ENCODE data around the gene ENTPD6. TPM values are rescaled to one million over a fixed set of nuclear protein-coding genes. Genes with fewer than 3 reads are reported as not detected.

The ENTPD6 gene
- total and polyA plus RNA-seq, 4 experiments from 2014 or later, result 42.1 to 94.3 (median 68.0) TPM

- H3K36me3 Mint-ChIP-seq, result peaks cover 0 to 25% of the 10 kb centered on the region in 2 donors
- H3K4me3 Mint-ChIP-seq, result no peak overlapping the region
- Histone ChIP-seq H3K9me3 (ENCODE audit: control insufficient read depth in 1 of 2, low read length in 2 of 2) (no peaks in the 10 kb centered on the region), H3K27me3 (ENCODE audit: insufficient read depth, low read length) (no peaks in the 10 kb centered on the region), H3K27ac (ENCODE audit: low read depth, low read length) (no peak overlapping the region), H3K4me1 (ENCODE audit: insufficient read depth, low read length) (no peaks in the 10 kb centered on the region), H3K4me3 (ENCODE audit: low read length in 2 of 2) (no peak overlapping the region), H3K36me3 (ENCODE audit: insufficient read depth, low read length) (no peaks in the 10 kb centered on the region)
- H3K27ac Mint-ChIP-seq, result peak overlapping the region in 2 of 7 donors; percentile 8 to 35
- no peaks in the 10 kb centered on the region for H3K9me3 Mint-ChIP-seq
- ChIA-PET POLR2A (ENCODE audit: partially characterized antibody) (interaction anchor here (1.3 kb wide), 1 partner anchor 24 kb away, joined by 4 read pairs; the partner anchor contains the start of gene PYGB), CTCF (ENCODE audit: partially characterized antibody) (interaction anchor here (0.7 to 2.4 kb wide), 4 partner anchors 23 to 482 kb away, joined by 3 to 8 read pairs (median 4); no protein-coding TSS in a partner anchor)
- no peaks in the 10 kb centered on the region for H3K27me3 Mint-ChIP-seq
- peaks cover 0 to 3% (median 0%) of the 10 kb centered on the region in 4 donors for H3K4me1 Mint-ChIP-seq
- DNase-seq, result no peak
- intact Hi-C loops (cut with micrococcal nuclease), result no loop called here
Observed at GRCh38 chr20:25223765-25224720, 28.5 kb downstream of the ENTPD6 start.

DNA sequence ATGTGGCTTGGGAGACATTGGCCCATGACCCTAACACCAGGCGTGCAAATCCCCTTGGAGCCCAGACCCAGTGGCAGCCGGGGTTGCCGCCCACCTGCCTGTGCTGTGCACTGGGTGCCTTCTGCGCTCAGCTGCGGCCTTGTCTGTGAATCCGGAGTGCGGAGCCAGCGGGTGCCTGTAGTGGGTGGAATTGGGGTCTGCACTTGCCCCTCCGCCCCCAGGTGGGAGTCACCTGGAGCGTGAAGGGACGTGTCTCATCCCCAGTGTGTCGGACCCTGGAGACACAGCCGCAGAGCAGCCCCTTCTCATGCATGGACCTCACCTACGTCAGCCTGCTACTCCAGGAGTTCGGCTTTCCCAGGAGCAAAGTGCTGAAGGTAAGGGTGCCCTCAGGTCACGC is 29.4 kb downstream of the ENTPD6 start:
- Histone ChIP-seq H3K4me3 (ENCODE audit: low read length in 2 of 2) (no peak overlapping the region), H3K27ac (ENCODE audit: low read depth, low read length) (no peak overlapping the region), H3K36me3 (ENCODE audit: insufficient read depth, low read length) (no peaks in the 10 kb centered on the region), H3K4me1 (ENCODE audit: insufficient read depth, low read length) (no peaks in the 10 kb centered on the region), H3K9me3 (ENCODE audit: control insufficient read depth in 1 of 2, low read length in 2 of 2) (no peaks in the 10 kb centered on the region), H3K27me3 (ENCODE audit: insufficient read depth, low read length) (no peaks in the 10 kb centered on the region)
- Mint-ChIP-seq H3K27me3 (no peaks in the 10 kb centered on the region), H3K36me3 (peaks cover 0 to 16% of the 10 kb centered on the region in 2 donors), H3K27ac (no peak overlapping the region), H3K4me1 (peaks cover 0 to 3% (median 0%) of the 10 kb centered on the region in 4 donors), H3K4me3 (no peak overlapping the region), H3K9me3 (no peaks in the 10 kb centered on the region)
- CTCF ChIA-PET (ENCODE audit: partially characterized antibody), result no interaction called here
- DNase-seq, result no peak
- intact Hi-C loops (cut with micrococcal nuclease), result no loop called here
- POLR2A ChIA-PET (ENCODE audit: partially characterized antibody), result no interaction called here

- H3K9me3 Mint-ChIP-seq, result no peaks in the 10 kb centered on the region
- Histone ChIP-seq H3K27me3 (ENCODE audit: insufficient read depth, low read length) (no peaks in the 10 kb centered on the region), H3K36me3 (ENCODE audit: insufficient read depth, low read length) (no peaks in the 10 kb centered on the region), H3K4me3 (ENCODE audit: low read length in 2 of 2) (no peak overlapping the region), H3K4me1 (ENCODE audit: insufficient read depth, low read length) (no peaks in the 10 kb centered on the region), H3K27ac (ENCODE audit: low read depth, low read length) (no peak overlapping the region), H3K9me3 (ENCODE audit: control insufficient read depth in 1 of 2, low read length in 2 of 2) (no peaks in the 10 kb centered on the region)
- H3K27ac Mint-ChIP-seq, result peak overlapping the region in 1 of 7 donors; percentile 24
- H3K4me3 Mint-ChIP-seq, result no peak overlapping the region
- H3K4me1 Mint-ChIP-seq, result peaks cover 0 to 3% (median 0%) of the 10 kb centered on the region in 4 donors
- POLR2A ChIA-PET (ENCODE audit: partially characterized antibody), result no interaction called here
- intact Hi-C loops (cut with micrococcal nuclease), result no loop called here
- CTCF ChIA-PET (ENCODE audit: partially characterized antibody), result no interaction called here
- no peak for DNase-seq
- peaks cover 0 to 16% of the 10 kb centered on the region in 2 donors for H3K36me3 Mint-ChIP-seq
- no peaks in the 10 kb centered on the region for H3K27me3 Mint-ChIP-seq
Observed at GRCh38 chr20:25225642-25226432, 30.3 kb downstream of the ENTPD6 start.

GRCh38 chr20:25226433-25227316 is 31.2 kb downstream of the ENTPD6 start:
- H3K4me1 ChIP-seq (ENCODE audit: insufficient read depth, low read length), result no peaks in the 10 kb centered on the region
- DNase-seq, result no peak
- Mint-ChIP-seq H3K36me3 (peaks cover 0 to 12% of the 10 kb centered on the region in 2 donors), H3K4me1 (peaks cover 0 to 3% (median 0%) of the 10 kb centered on the region in 4 donors), H3K27me3 (no peaks in the 10 kb centered on the region), H3K27ac (no peak overlapping the region), H3K4me3 (no peak overlapping the region), H3K9me3 (no peaks in the 10 kb centered on the region)
- ChIA-PET CTCF (ENCODE audit: partially characterized antibody) (no interaction called here), POLR2A (ENCODE audit: partially characterized antibody) (no interaction called here)
- intact Hi-C loops (cut with micrococcal nuclease), result no loop called here
- H3K27me3 ChIP-seq (ENCODE audit: insufficient read depth, low read length), result no peaks in the 10 kb centered on the region
- no peaks in the 10 kb centered on the region for H3K36me3 ChIP-seq (ENCODE audit: insufficient read depth, low read length)
- H3K4me3 ChIP-seq (ENCODE audit: low read length in 2 of 2), result no peak overlapping the region
- no peaks in the 10 kb centered on the region for H3K9me3 ChIP-seq (ENCODE audit: control insufficient read depth in 1 of 2, low read length in 2 of 2)
- H3K27ac ChIP-seq (ENCODE audit: low read depth, low read length), result no peak overlapping the region

DNA sequence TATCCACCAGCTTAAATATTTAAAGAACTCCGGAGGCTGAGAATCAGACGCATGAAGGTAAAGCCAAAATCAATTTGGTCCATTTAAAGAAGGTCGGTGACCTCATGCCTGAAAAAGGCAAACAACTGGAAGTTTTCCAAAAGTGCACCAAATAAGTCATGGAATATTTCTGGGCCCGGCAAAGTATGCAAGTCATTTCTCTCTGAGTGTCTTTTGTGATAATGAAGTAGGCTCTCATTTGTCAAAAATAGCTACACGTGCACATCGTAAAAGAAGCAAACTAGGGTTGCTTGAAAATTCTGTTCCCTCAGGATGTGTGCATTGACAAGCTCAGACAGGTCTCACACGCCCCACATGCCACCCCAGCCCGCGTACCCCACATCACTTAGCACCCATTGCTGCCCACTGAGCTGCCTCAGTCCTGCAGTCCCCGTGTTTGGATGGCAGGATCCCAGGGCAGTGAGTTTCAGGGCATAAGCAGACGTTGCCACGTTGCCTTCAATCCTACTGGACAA is 31.9 kb downstream of the ENTPD6 start:
- Mint-ChIP-seq H3K9me3 (no peaks in the 10 kb centered on the region), H3K4me1 (no peaks in the 10 kb centered on the region), H3K27me3 (no peaks in the 10 kb centered on the region), H3K27ac (no peak overlapping the region), H3K4me3 (no peak overlapping the region), H3K36me3 (peaks cover 0 to 9% of the 10 kb centered on the region in 2 donors)
- no peak for DNase-seq
- Histone ChIP-seq H3K4me3 (ENCODE audit: low read length in 2 of 2) (no peak overlapping the region), H3K9me3 (ENCODE audit: control insufficient read depth in 1 of 2, low read length in 2 of 2) (no peaks in the 10 kb centered on the region), H3K27ac (ENCODE audit: low read depth, low read length) (no peak overlapping the region), H3K36me3 (ENCODE audit: insufficient read depth, low read length) (no peaks in the 10 kb centered on the region), H3K27me3 (ENCODE audit: insufficient read depth, low read length) (no peaks in the 10 kb centered on the region), H3K4me1 (ENCODE audit: insufficient read depth, low read length) (no peaks in the 10 kb centered on the region)
- intact Hi-C loops (cut with micrococcal nuclease), result no loop called here
- ChIA-PET POLR2A (ENCODE audit: partially characterized antibody) (no interaction called here), CTCF (ENCODE audit: partially characterized antibody) (no interaction called here)

DNA sequence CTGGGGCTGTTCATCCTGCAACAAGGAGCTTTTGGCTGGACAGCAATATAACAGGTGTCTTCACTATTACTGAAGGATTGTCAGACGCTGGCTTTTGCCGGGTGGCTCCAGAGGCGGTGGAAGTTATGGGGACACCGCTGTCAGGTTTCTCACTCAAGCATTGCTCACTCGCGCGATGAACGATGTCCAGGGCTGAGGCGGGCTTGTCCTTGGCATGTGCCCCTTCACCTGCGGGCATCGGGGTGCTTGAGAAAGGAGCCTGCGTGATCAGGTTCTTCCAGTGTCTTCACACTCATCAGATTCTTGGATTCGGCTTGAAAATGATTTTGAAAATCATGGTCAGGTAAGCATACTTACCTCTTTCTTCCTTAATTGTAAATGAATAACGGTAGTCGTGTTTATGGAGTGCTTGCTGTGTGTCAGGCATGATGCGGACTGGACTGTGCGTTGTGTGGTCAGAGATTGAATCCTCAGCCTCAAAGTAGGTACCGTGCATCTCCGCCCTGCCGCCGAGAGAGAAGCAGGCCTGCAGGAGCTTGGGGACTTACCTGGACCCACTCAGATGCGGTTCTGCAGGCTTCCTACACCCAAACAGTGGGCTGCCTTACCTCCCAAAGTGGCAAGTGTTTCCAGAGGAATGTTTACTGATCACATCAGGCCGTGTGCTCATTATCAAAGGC is 34.1 kb downstream of the ENTPD6 start:
- H3K36me3 ChIP-seq (ENCODE audit: insufficient read depth, low read length), result no peaks in the 10 kb centered on the region
- no peak overlapping the region for H3K4me3 ChIP-seq (ENCODE audit: low read length in 2 of 2)
- no peak overlapping the region for H3K27ac ChIP-seq (ENCODE audit: low read depth, low read length)
- H3K4me1 ChIP-seq (ENCODE audit: insufficient read depth, low read length), result no peaks in the 10 kb centered on the region
- no peak for DNase-seq
- Mint-ChIP-seq H3K4me1 (no peaks in the 10 kb centered on the region), H3K27me3 (peaks cover 2 to 6% of the 10 kb centered on the region in 2 donors), H3K27ac (no peak overlapping the region), H3K9me3 (no peaks in the 10 kb centered on the region), H3K4me3 (no peak overlapping the region), H3K36me3 (peaks cover 0 to 6% of the 10 kb centered on the region in 2 donors)
- CTCF ChIA-PET (ENCODE audit: partially characterized antibody), result no interaction called here
- no peaks in the 10 kb centered on the region for H3K27me3 ChIP-seq (ENCODE audit: insufficient read depth, low read length)
- intact Hi-C loops (cut with micrococcal nuclease), result no loop called here
- POLR2A ChIA-PET (ENCODE audit: partially characterized antibody), result no interaction called here
- H3K9me3 ChIP-seq (ENCODE audit: control insufficient read depth in 1 of 2, low read length in 2 of 2), result no peaks in the 10 kb centered on the region
